ENCODE measurements around the gene C14orf180. TPM values are rescaled to one million over a fixed set of nuclear protein-coding genes. Genes with fewer than 3 reads are reported as not detected.

The C14orf180 gene
- total RNA-seq = not detected in 2 replicates

GRCh38 chr14:104579507-104579906, at the start of gene C14orf180:
TSS of gene C14orf180 (plus strand) at chr14:104579764. CDS start at chr14:104586431, 6,667 bp downstream.
- no peak for DNase-seq (ENCODE audit: low read depth)
- H3K4me3 ChIP-seq (ENCODE audit: low read depth, low read length) = no peak within 1 kb of the TSS
- no peak for TF ChIP-seq CTCF (conservative IDR thresholded peaks at IDR 0.05; ENCODE audit: low read depth, low read length)

GRCh38 chr14:104530646-104531045, 48.9 kb upstream of the C14orf180 start:
- DNase-seq (ENCODE audit: low read depth) = no peak
- H3K4me3 ChIP-seq (ENCODE audit: low read depth, low read length) = no peak overlapping the region
- TF ChIP-seq CTCF (conservative IDR thresholded peaks at IDR 0.05; ENCODE audit: low read depth, low read length) = no peak

GRCh38 chr14:104531421-104532190, 48.0 kb upstream of the C14orf180 start:
- DNase-seq (ENCODE audit: low read depth) = no peak
- TF ChIP-seq CTCF (conservative IDR thresholded peaks at IDR 0.05; ENCODE audit: low read depth, low read length) = no peak
- no peak overlapping the region for H3K4me3 ChIP-seq (ENCODE audit: low read depth, low read length)

- no peak for TF ChIP-seq CTCF (conservative IDR thresholded peaks at IDR 0.05; ENCODE audit: low read depth, low read length)
- DNase-seq (ENCODE audit: low read depth) = no peak
- no peak overlapping the region for H3K4me3 ChIP-seq (ENCODE audit: low read depth, low read length)
Measured at GRCh38 chr14:104532191-104532555, 47.4 kb upstream of the C14orf180 start.

GRCh38 chr14:104534036-104534435, 45.5 kb upstream of the C14orf180 start:
- no peak for DNase-seq (ENCODE audit: low read depth)
- no peak for TF ChIP-seq CTCF (conservative IDR thresholded peaks at IDR 0.05; ENCODE audit: low read depth, low read length)
- no peak overlapping the region for H3K4me3 ChIP-seq (ENCODE audit: low read depth, low read length)

- H3K4me3 ChIP-seq (ENCODE audit: low read depth, low read length) = no peak overlapping the region
- no peak for DNase-seq (ENCODE audit: low read depth)
- no peak for TF ChIP-seq CTCF (conservative IDR thresholded peaks at IDR 0.05; ENCODE audit: low read depth, low read length)
Measured at GRCh38 chr14:104536942-104537612, 42.5 kb upstream of the C14orf180 start.
